NB4 (cell line): ENCODE measurements around the gene PDLIM7.

Source experiments
- MYC ChIP-seq: IDR thresholded peaks from 2 replicates; pipeline ENCODE4 v1.6.1; 2011; ENCODE audit warnings: low read depth, low read length
- POLR2A ChIP-seq: IDR thresholded peaks from 2 replicates; pipeline ENCODE4 v1.6.1; 2011; ENCODE audit warnings: mild to moderate bottlenecking; ENCODE audit not compliant: insufficient read length; ENCODE audit errors: extremely low read depth
- TF ChIP-seq, protein P1 (sequence below): IDR thresholded peaks from one replicate; pipeline ENCODE4 v1.5.1; 2012; ENCODE audit warnings: low read depth, low read length

DNA sequence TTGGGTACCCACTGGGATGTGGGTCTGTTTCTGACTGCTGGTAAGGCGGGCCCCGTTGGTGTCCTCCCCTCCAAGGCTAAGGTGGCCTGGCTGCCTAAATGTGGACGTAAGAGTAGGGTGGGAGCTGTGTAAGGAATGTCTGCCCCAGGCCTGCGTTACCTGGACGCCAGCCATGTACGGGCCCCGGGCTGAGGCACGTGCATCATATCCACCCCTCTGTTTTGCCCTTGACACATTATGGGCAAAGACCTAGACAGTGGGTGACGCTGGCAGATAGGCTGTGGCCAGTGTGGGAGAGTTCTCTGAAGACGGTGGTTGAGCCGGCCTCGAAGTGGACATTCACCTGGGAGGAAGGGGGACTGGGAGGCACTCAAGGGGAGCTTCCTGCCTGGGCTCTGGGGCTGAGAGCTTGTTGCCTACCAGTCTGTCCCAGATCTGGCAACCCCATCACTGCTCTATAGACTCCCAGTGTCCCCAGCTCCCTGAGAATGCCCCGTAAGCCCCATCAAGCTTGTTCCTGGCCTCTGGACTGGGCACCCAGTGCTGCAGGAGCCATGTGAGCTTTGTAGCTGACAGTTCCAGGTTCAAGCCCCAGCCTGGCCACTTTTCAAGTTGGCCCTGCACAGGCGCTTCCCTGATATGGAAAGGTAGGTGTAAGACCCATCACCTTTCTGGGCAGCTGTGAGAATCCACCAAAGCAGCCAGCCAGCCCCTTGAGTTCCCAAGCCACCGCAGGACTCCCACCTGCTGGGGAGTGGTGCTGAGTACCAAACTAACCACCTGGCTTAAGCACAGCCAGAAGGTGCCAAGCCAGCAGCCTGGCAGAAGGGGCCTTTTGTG, 54.0 kb downstream of the PDLIM7 start:
- TF ChIP-seq, protein P1, sequence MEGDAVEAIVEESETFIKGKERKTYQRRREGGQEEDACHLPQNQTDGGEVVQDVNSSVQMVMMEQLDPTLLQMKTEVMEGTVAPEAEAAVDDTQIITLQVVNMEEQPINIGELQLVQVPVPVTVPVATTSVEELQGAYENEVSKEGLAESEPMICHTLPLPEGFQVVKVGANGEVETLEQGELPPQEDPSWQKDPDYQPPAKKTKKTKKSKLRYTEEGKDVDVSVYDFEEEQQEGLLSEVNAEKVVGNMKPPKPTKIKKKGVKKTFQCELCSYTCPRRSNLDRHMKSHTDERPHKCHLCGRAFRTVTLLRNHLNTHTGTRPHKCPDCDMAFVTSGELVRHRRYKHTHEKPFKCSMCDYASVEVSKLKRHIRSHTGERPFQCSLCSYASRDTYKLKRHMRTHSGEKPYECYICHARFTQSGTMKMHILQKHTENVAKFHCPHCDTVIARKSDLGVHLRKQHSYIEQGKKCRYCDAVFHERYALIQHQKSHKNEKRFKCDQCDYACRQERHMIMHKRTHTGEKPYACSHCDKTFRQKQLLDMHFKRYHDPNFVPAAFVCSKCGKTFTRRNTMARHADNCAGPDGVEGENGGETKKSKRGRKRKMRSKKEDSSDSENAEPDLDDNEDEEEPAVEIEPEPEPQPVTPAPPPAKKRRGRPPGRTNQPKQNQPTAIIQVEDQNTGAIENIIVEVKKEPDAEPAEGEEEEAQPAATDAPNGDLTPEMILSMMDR: no peak
- TF ChIP-seq POLR2A (no peak), MYC (no peak)
